Upper lobe of left lung (tissue), 6 donors: Measurements from ENCODE around the gene SAE1. TPM values are rescaled to one million over a fixed set of nuclear protein-coding genes. Genes with fewer than 3 reads are reported as not detected.
"Not testable (repeated sequence)": the region's sequence is repeated elsewhere in the genome, so short reads cannot be mapped to it uniquely, and the experiment has no call there.

Experiments used
- ATAC-seq, 2 donors: fragments of 200-7000 bp; cut with Tn5 transposase; one replicate each; pipeline ENCODE4 v1.9.1; 2022; ENCODE audit warnings: mild to moderate bottlenecking in 2 of 2, moderate library complexity in 2 of 2; ENCODE audit not compliant: low FRiP score in 2 of 2
- DNase-seq, 2 donors: peaks; one replicate each; pipeline ENCODE4 v3.0.0-alpha.2; 2019 to 2020
- H3K27ac ChIP-seq, 4 donors: fragments of 200-600 bp; sonication (generic); one replicate each; pipeline ENCODE4 v1.5.1; 2016 to 2019
- H3K27me3 ChIP-seq, 4 donors: fragments of 200-600 bp; sonication (generic); one replicate each; pipeline ENCODE4 v1.5.1; 2017 to 2019
- H3K36me3 ChIP-seq, 4 donors: fragments of 200-600 bp; sonication (generic); one replicate each; pipeline ENCODE4 v1.5.1; 2016 to 2019
- H3K4me1 ChIP-seq, 4 donors: fragments of 200-600 bp; sonication (generic); one replicate each; pipeline ENCODE4 v1.5.1; 2018 to 2019
- H3K4me3 ChIP-seq, 4 donors: fragments of 200-600 bp; sonication (generic); one replicate each; pipeline ENCODE4 v1.5.1; 2017 to 2019; ENCODE audit warnings: mild to moderate bottlenecking in 2 of 4, moderate library complexity in 1 of 4
- H3K9me3 ChIP-seq, 4 donors: fragments of 200-600 bp; sonication (generic); one replicate each; pipeline ENCODE4 v1.5.1; 2018 to 2019
- CTCF ChIP-seq, 6 experiments: fragments of 450-650 bp in 4 of 6; fragments of 200-600 bp in 2 of 6; sonication (generic) in 2 of 6; IDR thresholded peaks; one replicate each; pipeline ENCODE4 v1.5.1; 2016 to 2019; ENCODE audit warnings: antibody characterized with exemption in 6 of 6
- EP300 ChIP-seq, 4 donors: sonication (generic); formaldehyde crosslinking; IDR thresholded peaks; one replicate each; pipeline ENCODE4 v1.5.1; 2017; ENCODE audit warnings: antibody characterized with exemption in 4 of 4, control low read depth in 2 of 4
- POLR2A ChIP-seq, 4 donors: fragments of 450-650 bp; IDR thresholded peaks; one replicate each; pipeline ENCODE4 v1.5.1; 2016 to 2017; ENCODE audit warnings: antibody characterized with exemption in 4 of 4, mild to moderate bottlenecking in 2 of 4
- POLR2AphosphoS5 ChIP-seq, 2 donors: sonication (generic); formaldehyde crosslinking; IDR thresholded peaks; one replicate each; pipeline ENCODE4 v1.5.1; 2017; ENCODE audit warnings: antibody characterized with exemption in 2 of 2
- WGBS, 2 donors: methylation state at CpG; one replicate each; pipeline ENCODE4 v1.1.5; 2017 to 2018; 5-methylcytosine and 5-hydroxymethylcytosine counted together
- total RNA-seq, 6 donors: library from RNA; depleted of rRNA in 4 of 6; stranded (reverse); fragments of >200 nt in 4 of 6; gene quantifications; one replicate each; pipeline versions ENCODE4 v1.1.0 to v1.2.1, GENCODE V29; 2016 to 2021
- donor health status: DM: no; HTN: no; CAD: no; lungs with moderate emphysema.
- donor health status: DM: no; HTN: yes; CAD: no; lungs with severe emphysema.

SAE1 gene
- total RNA-seq, 6 donors from 2014 or later: 31.1 to 61.2 (median 55.3) TPM

GRCh38 chr19:47247308-47247990 is 116.8 kb downstream of the SAE1 start:
- no peak overlapping the region for H3K27ac ChIP-seq
- H3K4me1 ChIP-seq: peaks cover 17 to 35% (median 20%) of the 10 kb centered on the region in 4 donors
- no peaks in the 10 kb centered on the region for H3K9me3 ChIP-seq
- TF ChIP-seq EP300 (IDR thresholded peaks at IDR 0.05) (no peak), POLR2AphosphoS5 (IDR thresholded peaks at IDR 0.05) (no peak), CTCF (IDR thresholded peaks at IDR 0.05) (peak; percentile 82 to 95 (median 84))
- ATAC-seq: peak; percentile 52 to 61
- H3K36me3 ChIP-seq: no peaks in the 10 kb centered on the region
- H3K4me3 ChIP-seq: no peak overlapping the region
- DNase-seq: peak; percentile 82 to 94
- H3K27me3 ChIP-seq: no peaks in the 10 kb centered on the region
- 34 to 35% methylated on average over 25 of the region's 25 CpGs for WGBS, 2 donors

- not testable (repeated sequence) for H3K9me3 ChIP-seq, H3K36me3 ChIP-seq, DNase-seq, H3K27me3 ChIP-seq, H3K4me3 ChIP-seq, H3K27ac ChIP-seq, ATAC-seq
- peaks cover 12 to 23% (median 13%) of the 10 kb centered on the region in 4 donors for H3K4me1 ChIP-seq
- WGBS, 2 donors: 77 to 94% methylated on average over 8 of the region's 8 CpGs
Measured at GRCh38 chr19:47253016-47253415, 122.4 kb downstream of the SAE1 start.

- Histone ChIP-seq H3K9me3 (no peaks in the 10 kb centered on the region), H3K4me1 (peaks cover 17 to 27% (median 18%) of the 10 kb centered on the region in 4 donors), H3K4me3 (no peak overlapping the region), H3K27ac (no peak overlapping the region), H3K36me3 (peaks cover 0 to 2% (median 2%) of the 10 kb centered on the region in 4 donors), H3K27me3 (no peaks in the 10 kb centered on the region)
- no peak for TF ChIP-seq EP300 (IDR thresholded peaks at IDR 0.05)
- no peak for TF ChIP-seq POLR2AphosphoS5 (IDR thresholded peaks at IDR 0.05)
- TF ChIP-seq POLR2A (IDR thresholded peaks at IDR 0.05): no peak
- no peak for TF ChIP-seq CTCF (IDR thresholded peaks at IDR 0.05)
- WGBS, 2 donors: 71 to 77% methylated on average over 3 of the region's 3 CpGs
- DNase-seq (no peak), ATAC-seq (no peak)
Measured at GRCh38 chr19:47253467-47253881, 122.8 kb downstream of the SAE1 start.

- Histone ChIP-seq H3K9me3 (no peaks in the 10 kb centered on the region), H3K4me3 (no peak overlapping the region), H3K4me1 (peaks cover 20 to 32% (median 22%) of the 10 kb centered on the region in 4 donors), H3K27ac (no peak overlapping the region), H3K36me3 (peaks cover 0 to 7% (median 7%) of the 10 kb centered on the region in 4 donors), H3K27me3 (no peaks in the 10 kb centered on the region)
- 94% methylated on average over 5 of the region's 5 CpGs for WGBS, 2 donors
- no peak for ATAC-seq
- no peak for TF ChIP-seq EP300 (IDR thresholded peaks at IDR 0.05)
- TF ChIP-seq POLR2A (IDR thresholded peaks at IDR 0.05): no peak
- TF ChIP-seq POLR2AphosphoS5 (IDR thresholded peaks at IDR 0.05): no peak
- TF ChIP-seq CTCF (IDR thresholded peaks at IDR 0.05): no peak
- no peak for DNase-seq
Measured at GRCh38 chr19:47253970-47254369, 123.3 kb downstream of the SAE1 start.

- TF ChIP-seq POLR2AphosphoS5 (IDR thresholded peaks at IDR 0.05): peak; percentile 91 to 99
- TF ChIP-seq EP300 (IDR thresholded peaks at IDR 0.05): peak in 2 of 4 donors; percentile 57 to 76
- TF ChIP-seq CTCF (IDR thresholded peaks at IDR 0.05): no peak
- peak in 3 of 4 donors; percentile 65 to 94 (median 84) for TF ChIP-seq POLR2A (IDR thresholded peaks at IDR 0.05)
- no peaks in the 10 kb centered on the region for H3K9me3 ChIP-seq
Measured at GRCh38 chr19:47255879-47256692, 125.5 kb downstream of the SAE1 start, which contains the start of gene CCDC9. Gene CCDC9, plus strand, starts transcription at chr19:47256525. Its CDS starts 1,876 bp downstream, at chr19:47258401.

More at GRCh38 chr19:47255879-47256692, 125.5 kb downstream of the SAE1 start, which contains the start of gene CCDC9:
- ATAC-seq (peak; percentile 62 to 75), DNase-seq (peak; percentile 94 to 98)
- WGBS, 2 donors: 28 to 38% methylated on average over 26 to 43 of the region's 60 CpGs
- peak within 1 kb of the TSS; percentile 36 to 64 (median 54) for H3K4me3 ChIP-seq
- H3K36me3 ChIP-seq: peaks cover 9 to 28% (median 28%) of the 10 kb centered on the region in 4 donors
- peak within 1 kb of the TSS; percentile 90 to 97 (median 94) for H3K27ac ChIP-seq
- no peaks in the 10 kb centered on the region for H3K27me3 ChIP-seq
- H3K4me1 ChIP-seq: peaks cover 23 to 46% (median 25%) of the 10 kb centered on the region in 4 donors
